Endometrial microvascular endothelial cells (primary cell): Measurements from ENCODE around the gene ZNF85. TPM values are rescaled to one million over a fixed set of nuclear protein-coding genes. Genes with fewer than 3 reads are reported as not detected.
"Not testable (repeated sequence)": the region's sequence is repeated elsewhere in the genome, so short reads cannot be mapped to it uniquely, and the experiment has no call there.

ENCODE experiments used
- in situ Hi-C: cut with HindIII; loops from 2 replicates; pipeline ENCODE4 v1.10.0; 2017; ENCODE audit warnings: low sequenced_read_pairs, low pct_unique_long_range_greater_than_20kb; ENCODE audit errors: inconsistent ontology term
- total RNA-seq: library from RNA; depleted of rRNA; stranded (reverse); fragments of >200 nt; gene quantifications from one replicate; pipeline ENCODE4 v1.2.3, GENCODE V29; 2015; ENCODE audit errors: inconsistent ontology term

The ZNF85 gene
- 4.6 TPM for total RNA-seq

- in situ Hi-C loops = no loop called here
Measured at GRCh38 chr19:20923077-20923871, at the start of gene ZNF85. TSS of gene ZNF85 (plus strand) at chr19:20923251. CDS start at chr19:20923401, 150 bp downstream.

- in situ Hi-C loops = no loop called here
Measured at GRCh38 chr19:20879501-20879900, 43.5 kb upstream of the ZNF85 start.

- in situ Hi-C loops = no loop called here
Measured at GRCh38 chr19:20912973-20913372, 10.1 kb upstream of the ZNF85 start.

GRCh38 chr19:20925481-20925880 lies 2.4 kb downstream of the ZNF85 start:
- in situ Hi-C loops = no loop called here

GRCh38 chr19:20926796-20927195 lies 3.7 kb downstream of the ZNF85 start:
- in situ Hi-C loops = no loop called here

- in situ Hi-C loops = no loop called here
Measured at GRCh38 chr19:20928371-20928770, 5.3 kb downstream of the ZNF85 start.

- in situ Hi-C loops = not testable (repeated sequence)
Measured at GRCh38 chr19:20936322-20936947, 13.4 kb downstream of the ZNF85 start.

GRCh38 chr19:20952561-20953095 lies 29.6 kb downstream of the ZNF85 start:
- in situ Hi-C loops = not testable (repeated sequence)

GRCh38 chr19:20964798-20965197 lies 41.7 kb downstream of the ZNF85 start:
- in situ Hi-C loops = no loop called here

GRCh38 chr19:20968092-20968491 lies 45.0 kb downstream of the ZNF85 start:
- in situ Hi-C loops = no loop called here

GRCh38 chr19:20969498-20969897 lies 46.4 kb downstream of the ZNF85 start:
- in situ Hi-C loops = no loop called here

GRCh38 chr19:20969898-20970297 lies 46.8 kb downstream of the ZNF85 start:
- in situ Hi-C loops = no loop called here

- in situ Hi-C loops = not testable (repeated sequence)
Measured at GRCh38 chr19:20992788-20993187, 69.7 kb downstream of the ZNF85 start.

GRCh38 chr19:20999731-21000352 lies 76.8 kb downstream of the ZNF85 start:
- in situ Hi-C loops = no loop called here

Other genes starting within 250 kb of the ZNF85 start
- 0.56 TPM for gene ZNF66, start 146.9 kb upstream of the ZNF85 start, total RNA-seq
- 8.7 TPM for gene ZNF430, start 97.4 kb downstream of the ZNF85 start, total RNA-seq
- gene ZNF714, start 159.0 kb downstream of the ZNF85 start, total RNA-seq = 13.2 TPM
- 9.3 TPM for gene ZNF431, start 218.8 kb downstream of the ZNF85 start, total RNA-seq